ENCODE results near the gene ELMO1.
A peak's percentile ranks its signal among the peaks of the same experiment; 100 is the strongest.

The ELMO1 gene

DNA sequence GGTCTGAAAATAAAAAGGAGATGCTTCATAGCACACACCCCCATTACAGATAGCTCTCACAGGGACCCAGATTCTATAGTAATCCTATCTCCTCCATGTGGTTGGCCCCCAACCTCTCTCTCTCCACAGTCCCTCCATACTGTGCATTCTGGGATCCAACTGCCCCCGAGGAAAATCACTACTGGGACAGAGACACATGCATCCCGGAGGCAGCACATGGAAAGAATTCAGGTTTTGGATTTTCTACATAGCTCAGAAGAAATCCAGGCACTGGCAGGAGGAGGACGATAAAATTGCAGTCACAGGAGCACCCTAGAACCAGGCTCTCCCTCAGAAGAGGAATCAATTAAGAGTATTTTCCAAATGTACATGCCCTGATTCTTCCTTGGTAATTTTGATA, 239.5 kb downstream of the ELMO1 start:
- DNase-seq: no peak

- peak; percentile 28 for DNase-seq
These were observed 240.1 kb downstream of the ELMO1 start for GRCh38 chr7:37208528-37208927.

DNA sequence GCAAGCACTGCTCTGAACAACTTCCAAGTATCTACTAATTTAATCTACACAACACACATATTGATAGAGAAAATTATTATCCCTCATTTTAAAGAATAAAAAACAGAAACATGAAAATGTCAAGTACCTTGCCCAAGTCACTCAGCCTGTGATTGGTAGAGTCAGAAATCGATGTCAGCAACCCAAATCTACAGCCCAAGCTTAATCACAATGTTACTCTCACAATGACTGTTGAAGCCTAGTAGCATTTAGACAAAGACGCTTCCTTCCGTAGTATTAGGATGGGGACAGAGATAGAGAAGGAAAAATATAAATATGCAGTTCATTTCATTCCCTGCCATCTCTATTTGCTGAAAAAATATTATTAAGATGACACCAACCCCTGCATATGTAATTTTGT, 242.5 kb downstream of the ELMO1 start:
- no peak for DNase-seq

DNA sequence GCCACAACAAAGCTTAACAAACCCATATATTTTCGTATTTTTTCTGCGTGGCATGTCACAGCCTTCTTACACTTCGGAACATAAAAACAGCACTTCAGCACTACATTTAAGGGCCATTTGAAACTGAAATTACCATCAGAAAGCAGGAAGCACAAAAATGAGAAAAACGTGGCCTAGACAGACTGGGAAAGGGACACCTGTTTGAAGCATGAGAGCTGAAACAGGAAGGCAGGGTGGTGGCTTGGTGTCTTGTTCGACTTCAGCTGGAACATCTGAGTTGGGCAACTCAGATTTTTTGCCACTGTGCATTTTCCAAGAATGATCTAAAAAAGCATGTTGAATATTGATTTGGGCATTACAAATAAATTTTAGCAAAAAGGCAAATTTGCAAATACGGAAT, 243.2 kb downstream of the ELMO1 start:
- no peak for DNase-seq

- DNase-seq: no peak
These were observed 246.8 kb downstream of the ELMO1 start for GRCh38 chr7:37201876-37202198.

DNA sequence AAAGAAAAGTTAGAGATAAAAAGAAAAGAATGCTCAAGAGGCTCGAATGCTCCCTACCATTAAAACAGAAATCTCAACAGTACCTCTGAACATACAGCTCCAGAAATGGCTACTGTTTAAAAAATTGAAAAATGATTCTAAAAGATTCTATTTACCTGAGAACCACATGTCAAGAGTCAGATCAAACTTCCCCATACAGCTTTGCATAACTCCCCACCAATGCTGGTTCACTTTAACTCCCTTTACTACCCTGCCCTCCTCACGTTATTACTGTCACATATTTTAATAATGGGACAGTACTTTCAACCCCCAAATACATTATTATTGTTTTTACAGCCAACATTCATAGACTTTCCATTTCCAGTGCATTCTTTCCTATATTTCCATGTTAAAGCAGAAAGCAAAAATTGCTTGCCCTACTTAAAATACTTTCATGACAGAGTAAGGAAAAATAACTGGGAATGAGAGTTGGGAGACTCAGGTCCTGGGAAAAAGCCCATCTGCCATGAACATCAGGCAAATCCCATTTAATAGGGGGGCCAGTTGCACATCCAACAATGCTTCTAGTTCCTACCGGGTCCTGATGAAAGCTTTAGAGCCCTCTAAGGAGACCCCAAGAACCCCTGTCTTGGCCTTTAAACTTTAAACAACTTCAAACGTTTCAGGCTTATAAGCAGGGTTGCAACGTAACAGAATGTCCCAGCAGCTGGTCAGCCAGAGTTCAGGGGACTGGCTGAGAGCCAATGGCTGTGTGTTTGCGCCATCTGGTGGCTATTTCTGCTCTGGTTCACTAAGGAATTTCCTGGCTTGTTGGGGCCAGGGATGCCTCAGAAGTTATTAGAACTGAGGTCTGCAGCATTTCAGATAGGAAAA, 247.4 kb downstream of the ELMO1 start:
- peak; percentile 75 for DNase-seq

DNA sequence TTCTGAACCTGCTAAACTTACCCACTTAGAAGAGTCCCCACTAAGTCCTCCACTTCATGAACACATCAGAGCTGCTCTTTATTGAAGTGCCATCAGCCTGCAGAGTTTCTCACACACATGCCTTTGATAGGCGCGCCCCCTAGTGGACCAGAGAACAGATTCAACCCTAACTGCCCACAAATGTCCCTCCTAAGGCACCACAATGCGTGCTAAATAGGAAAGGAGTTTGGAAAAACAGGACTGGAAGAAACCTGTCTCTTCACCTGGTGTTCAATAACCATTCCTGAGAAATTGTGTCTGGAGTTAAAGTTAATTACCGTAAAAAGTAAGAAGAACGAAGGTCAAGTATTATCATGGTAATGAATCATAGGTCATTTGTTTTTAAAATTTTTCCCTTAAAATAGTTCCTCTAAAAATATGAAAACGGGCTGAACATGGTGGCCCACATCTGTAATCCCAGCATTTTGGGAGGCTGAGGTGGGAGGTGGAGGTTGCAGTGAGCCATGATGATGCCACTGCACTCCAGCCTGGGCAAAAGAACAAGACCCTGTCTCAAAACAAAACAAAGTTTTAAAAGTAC, 249.7 kb downstream of the ELMO1 start:
- peak; percentile 82 for DNase-seq

DNA sequence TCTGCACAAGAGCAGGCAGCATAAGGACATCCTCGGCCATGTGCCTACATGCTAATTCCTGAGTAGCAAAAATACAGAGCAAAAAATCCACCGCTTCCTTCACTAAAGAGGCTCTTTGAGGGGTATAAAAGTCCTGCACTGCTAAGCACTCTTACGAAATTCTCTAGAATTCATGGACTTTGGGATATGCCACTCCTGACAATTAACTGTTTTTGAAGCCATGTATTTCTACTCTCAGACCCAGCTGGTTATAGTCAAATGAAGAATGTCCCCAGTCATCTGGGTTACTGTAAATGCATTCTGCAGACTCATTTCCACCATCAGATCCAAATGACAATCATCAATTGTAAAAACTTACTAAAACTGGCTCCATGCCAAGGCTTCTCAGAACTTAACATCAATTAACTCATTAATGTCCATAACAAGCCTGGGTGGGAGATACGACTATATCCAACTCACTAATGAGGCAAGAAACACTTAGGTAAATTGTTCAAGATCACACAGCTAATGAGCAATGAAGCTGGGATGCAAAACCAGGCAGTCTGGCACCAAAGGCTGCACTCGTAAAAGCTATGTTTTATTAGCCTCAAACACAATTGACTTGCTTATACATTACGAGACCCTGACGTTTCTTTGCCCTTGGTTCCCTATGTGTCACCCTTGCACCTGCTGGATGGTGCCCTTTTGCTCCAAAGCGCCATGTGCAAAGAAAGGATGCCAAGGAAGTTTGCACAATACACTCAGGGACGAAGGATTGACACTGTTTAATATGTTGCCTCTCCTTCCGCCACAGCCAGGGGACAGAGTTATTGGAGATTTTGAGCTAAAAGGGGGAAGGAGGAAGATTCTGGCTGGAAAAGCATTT, 250.4 kb downstream of the ELMO1 start:
- peak; percentile 82 for DNase-seq

GRCh38 chr7:37197108-37197507, 251.6 kb downstream of the ELMO1 start:
- no peak for DNase-seq

DNA sequence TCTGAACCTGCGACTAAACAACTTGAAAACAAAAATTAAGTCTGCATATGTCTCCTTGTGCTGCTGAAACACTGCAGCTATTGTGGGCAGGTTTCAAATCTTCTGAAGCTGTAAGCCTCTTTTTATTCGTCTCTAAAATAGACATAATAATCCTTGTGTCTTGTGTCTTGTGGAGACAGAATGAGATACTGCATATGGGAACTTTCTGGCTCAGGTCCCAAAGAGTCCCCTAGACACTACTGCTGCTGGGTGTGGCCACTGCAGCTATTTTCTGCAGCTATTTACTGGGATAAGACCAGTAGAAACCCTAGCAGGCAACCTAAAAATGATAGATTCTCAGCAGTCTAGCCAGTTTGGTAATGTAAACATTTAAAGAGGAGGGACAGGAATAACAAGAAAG, 252.0 kb downstream of the ELMO1 start:
- DNase-seq: no peak

DNA sequence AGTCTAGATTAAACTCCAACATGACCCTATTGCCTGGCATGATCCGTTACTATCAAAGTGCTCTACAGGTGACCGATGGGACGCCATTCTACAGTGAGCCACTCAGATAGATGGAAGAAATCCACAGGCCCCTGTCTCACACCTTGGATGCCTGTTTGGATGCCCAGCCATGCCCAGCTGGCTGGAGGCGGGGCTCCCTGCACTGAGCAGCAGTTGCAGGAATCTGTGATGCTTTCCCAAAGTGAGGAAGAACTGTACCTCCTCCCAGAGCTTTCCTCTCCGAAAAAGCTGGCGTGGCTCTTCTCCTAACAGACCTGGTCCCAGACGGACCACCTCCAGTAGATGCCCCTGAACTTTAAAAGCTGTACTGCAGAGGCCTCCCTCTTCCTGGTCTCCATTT, 253.3 kb downstream of the ELMO1 start:
- no peak for DNase-seq

DNA sequence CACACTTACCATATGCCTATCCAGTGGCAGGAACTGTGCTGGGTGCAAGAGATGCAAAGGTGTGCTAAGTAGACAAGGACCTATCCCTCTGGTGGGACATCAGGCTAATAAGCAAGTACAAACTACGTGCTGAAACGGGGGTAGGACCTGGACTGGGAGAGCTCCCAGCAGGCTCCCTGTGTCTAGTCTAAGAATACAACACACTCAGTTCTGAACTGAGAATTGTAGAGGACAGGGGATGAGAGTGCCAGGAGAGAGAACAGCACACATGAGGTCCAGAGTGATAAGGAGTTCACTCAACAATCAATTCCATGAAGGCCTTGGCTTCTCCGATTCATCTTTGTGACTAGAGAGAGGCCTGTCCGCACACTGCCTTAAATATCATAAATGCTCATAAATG, 253.7 kb downstream of the ELMO1 start:
- no peak for DNase-seq

DNA sequence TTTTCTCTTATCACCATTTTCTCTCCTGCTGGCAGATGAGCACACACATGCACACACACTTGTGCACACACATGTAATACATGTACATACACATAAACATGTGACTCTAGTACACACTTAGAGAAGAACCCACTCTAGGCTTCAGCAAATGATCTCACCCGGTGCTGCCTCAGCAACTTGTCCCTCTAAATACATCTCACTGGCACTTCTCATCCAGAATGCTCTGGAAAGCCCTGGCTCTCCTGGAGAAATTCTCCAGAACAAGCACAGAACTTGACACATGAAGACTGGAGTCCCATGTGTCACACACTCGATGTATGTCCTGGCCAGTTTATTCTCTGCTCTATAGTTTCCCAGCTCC, 254.9 kb downstream of the ELMO1 start:
- no peak for DNase-seq

DNA sequence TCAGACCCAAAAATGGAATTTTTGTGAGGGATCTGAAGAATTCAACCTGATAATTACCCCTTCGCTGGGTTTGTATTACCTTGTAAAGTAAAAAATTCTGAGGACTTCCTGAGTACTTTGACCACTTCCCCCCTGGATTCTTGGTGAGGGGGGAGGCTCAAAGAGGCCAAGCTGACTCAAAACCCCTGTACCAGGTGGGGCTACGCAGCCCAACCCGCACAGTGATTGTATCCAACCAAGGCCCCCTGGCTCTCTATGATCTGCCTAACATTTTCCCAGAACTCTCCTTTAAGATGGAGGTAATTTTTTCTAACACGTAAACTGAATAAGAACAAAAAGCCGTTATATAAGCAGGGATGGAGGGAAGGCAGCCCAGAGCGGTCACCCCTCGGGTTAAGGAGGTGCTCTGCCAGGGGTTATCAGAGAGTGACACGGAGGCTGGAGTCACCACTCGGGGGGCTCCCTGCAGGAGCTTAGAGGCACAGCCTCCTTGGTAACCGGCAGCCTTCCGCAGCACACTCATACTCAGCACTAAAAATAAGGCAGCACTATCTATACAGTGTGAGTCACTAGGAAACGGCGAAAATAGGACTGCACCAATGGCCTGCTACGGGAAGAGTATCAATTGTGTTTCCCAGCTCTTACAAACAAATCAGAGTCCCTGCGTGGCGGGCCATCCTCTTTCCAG, 255.4 kb downstream of the ELMO1 start:
- DNase-seq: no peak

DNA sequence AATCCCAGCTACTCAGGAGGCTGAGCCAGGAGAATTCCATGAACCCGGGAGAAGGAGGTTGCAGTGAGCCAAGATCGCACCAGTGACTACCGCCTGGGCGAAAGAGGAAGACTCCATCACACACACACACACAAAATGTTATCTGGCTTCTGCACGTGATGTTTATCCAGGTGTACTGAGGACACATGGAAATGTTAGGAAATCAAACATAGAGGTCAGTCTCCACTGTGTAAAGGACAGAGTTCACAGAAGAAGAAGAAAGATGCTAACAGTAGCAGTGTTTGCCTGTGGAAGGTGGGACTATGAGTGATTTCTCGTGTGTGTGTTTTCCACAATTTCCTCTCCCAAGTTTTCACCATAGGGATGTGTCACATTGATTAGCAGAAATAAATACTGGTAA, 256.9 kb downstream of the ELMO1 start:
- no peak for DNase-seq

GRCh38 chr7:37187179-37187578, 261.5 kb downstream of the ELMO1 start:
- DNase-seq: no peak

DNA sequence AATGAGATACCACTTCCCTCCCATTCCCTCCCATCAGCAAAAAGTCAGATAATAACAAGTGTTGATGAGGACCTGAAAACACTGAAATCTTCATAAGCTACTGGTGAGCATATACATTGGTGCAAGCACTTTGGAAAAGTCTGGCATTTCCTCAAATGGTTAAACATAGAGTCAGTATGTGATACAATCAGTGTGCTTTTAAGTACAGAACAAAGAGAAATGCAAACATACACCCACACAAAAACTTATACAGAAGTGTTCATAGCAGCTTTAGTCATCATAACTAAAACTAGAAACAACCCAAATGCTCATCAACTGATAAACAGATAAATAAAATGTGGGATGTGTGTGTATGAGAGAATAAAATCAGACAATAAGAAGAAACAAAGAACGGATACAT, 261.9 kb downstream of the ELMO1 start:
- DNase-seq: no peak

GRCh38 chr7:37181550-37181932, 267.1 kb downstream of the ELMO1 start:
- DNase-seq: no peak

GRCh38 chr7:37180828-37181549, 267.7 kb downstream of the ELMO1 start:
- DNase-seq: no peak

DNA sequence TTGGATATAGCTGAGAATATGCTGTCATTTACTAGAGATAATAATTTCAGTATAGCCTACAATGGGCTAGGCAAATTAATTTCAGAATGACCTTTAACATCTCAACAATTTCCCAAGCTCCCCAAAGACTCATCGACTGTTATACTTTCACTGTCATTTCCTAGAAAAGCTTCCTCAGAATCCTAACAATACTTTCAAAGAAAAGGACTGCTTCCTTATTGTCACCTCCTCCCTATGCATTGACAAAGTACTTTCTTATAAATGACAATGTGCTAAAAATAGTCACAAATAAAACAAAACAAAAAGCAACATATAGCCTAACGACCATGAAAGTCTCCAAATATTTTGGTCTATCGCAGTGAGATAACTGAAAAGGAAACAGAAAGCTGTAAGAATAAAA, 272.6 kb downstream of the ELMO1 start:
- no peak for DNase-seq

DNA sequence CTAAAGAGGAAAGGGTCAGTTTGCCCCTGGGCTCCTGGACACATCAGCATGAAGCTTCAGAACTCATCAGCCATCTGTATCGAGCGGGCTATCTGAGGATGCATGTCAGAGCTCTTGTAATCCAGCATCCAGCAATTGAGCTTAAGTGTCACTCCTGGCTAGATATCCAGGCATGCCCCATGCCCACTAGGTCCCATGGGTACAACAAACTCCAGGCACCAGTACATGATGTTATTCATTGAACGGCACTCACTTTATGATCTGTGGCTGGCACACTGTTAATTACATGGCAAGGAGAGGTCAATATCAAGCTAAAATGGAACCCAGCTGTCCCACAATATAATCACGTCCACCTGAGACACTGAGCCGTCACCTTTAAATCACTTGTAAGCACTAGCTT, 274.2 kb downstream of the ELMO1 start:
- DNase-seq: no peak

- no peak for DNase-seq
These were observed 275.0 kb downstream of the ELMO1 start for GRCh38 chr7:37173670-37174069.

GRCh38 chr7:37162106-37162505, 286.6 kb downstream of the ELMO1 start:
- no peak for DNase-seq
